B cell (primary cell): ENCODE measurements around the gene MAEA. TPM values are rescaled to one million over a fixed set of nuclear protein-coding genes. Genes with fewer than 3 reads are reported as not detected.

Experiments used
- ATAC-seq: fragments of 200-7000 bp; cut with Tn5 transposase; one replicate; pipeline ENCODE4 v1.10.0; 2021; ENCODE audit warnings: low read depth, mild to moderate bottlenecking, moderate number of reproducible peaks, moderate library complexity
- CTCF ChIA-PET: fragments of 350-600 bp; sonication (Branson Sonifier 250); formaldehyde crosslinking; loops from one replicate; lab custom pipeline; 2021; ENCODE audit warnings: antibody characterized with exemption, inconsistent platforms; lab: Charles Lee
- POLR2A ChIA-PET: fragments of 350-600 bp; sonication (Branson Sonifier 250); formaldehyde crosslinking; loops from one replicate; lab custom pipeline; 2021; ENCODE audit warnings: antibody characterized with exemption; lab: Charles Lee
- DNase-seq: peaks from one replicate; pipeline ENCODE4 v3.0.0; 2013
- H2AFZ ChIP-seq: 2 replicates; pipeline ENCODE4 v1.6.1; 2012; ENCODE audit warnings: mild to moderate bottlenecking, low read depth, low read length; ENCODE audit not compliant: insufficient read depth, poor library complexity, severe bottlenecking
- H3K27ac ChIP-seq, 2 donors: 1 replicate in 1 of 2; 2 replicates in 1 of 2; pipeline ENCODE4 v1.5.1; 2012 to 2013; ENCODE audit warnings: low read length in 2 of 2, mild to moderate bottlenecking in 2 of 2, moderate library complexity in 1 of 2
- H3K27me3 ChIP-seq, 4 experiments: fragments of 200-600 bp in 1 of 4; sonication (generic) in 1 of 4; replicated peaks in 1 of 4; 1 replicate in 2 of 4; 2 replicates in 2 of 4; pipeline versions ENCODE4 v1.6.1 to v1.7.0; 2013 to 2016; ENCODE audit warnings: low read length in 3 of 4, mild to moderate bottlenecking in 2 of 4, mixed read lengths in 1 of 4, moderate library complexity in 1 of 4; ENCODE audit not compliant: insufficient read depth in 4 of 4, control insufficient read depth in 3 of 4; ENCODE audit errors: control extremely low read depth in 1 of 4
- H3K36me3 ChIP-seq, 2 experiments: replicated peaks in 1 of 2; 1 replicate in 1 of 2; 2 replicates in 1 of 2; pipeline versions ENCODE4 v1.6.1 to v1.7.1; 2013; ENCODE audit warnings: low read length in 1 of 2; ENCODE audit not compliant: insufficient read depth in 2 of 2, control insufficient read depth in 1 of 2; ENCODE audit errors: control extremely low read depth in 1 of 2, extremely low read depth in 1 of 2
- H3K4me1 ChIP-seq, 2 donors: fragments of 200-600 bp in 1 of 2; sonication (generic) in 1 of 2; 1 replicate in 1 of 2; 2 replicates in 1 of 2; pipeline versions ENCODE4 v1.5.1 to v1.6.1; 2013 to 2017; ENCODE audit warnings: low read length in 2 of 2; ENCODE audit not compliant: control insufficient read depth in 2 of 2, insufficient read depth in 2 of 2
- H3K4me2 ChIP-seq: replicated peaks from 2 replicates; pipeline ENCODE3; 2012; ENCODE audit warnings: mild to moderate bottlenecking, low read depth, low read length; ENCODE audit not compliant: poor library complexity, severe bottlenecking
- H3K4me3 ChIP-seq, 5 experiments: fragments of 200-600 bp in 1 of 5; sonication (generic) in 1 of 5; 1 replicate in 3 of 5; 2 replicates in 2 of 5; pipeline versions ENCODE4 v1.5.1 to v1.7.0; 2011 to 2016; ENCODE audit warnings: low read length in 4 of 5, mild to moderate bottlenecking in 4 of 5, low read depth in 2 of 5, control low read depth in 1 of 5, moderate library complexity in 1 of 5; ENCODE audit not compliant: insufficient read depth in 1 of 5; ENCODE audit errors: control extremely low read depth in 1 of 5, extremely low read depth in 1 of 5
- H3K79me2 ChIP-seq: fragments of 200-600 bp; sonication (generic); one replicate; pipeline ENCODE4 v1.6.0; 2016; ENCODE audit warnings: low read length; ENCODE audit not compliant: control insufficient read depth, insufficient read depth
- H3K9ac ChIP-seq: fragments of 200-600 bp; sonication (generic); 2 replicates; pipeline ENCODE4 v1.6.1; 2017; ENCODE audit warnings: mild to moderate bottlenecking, low read length, moderate library complexity
- H3K9me3 ChIP-seq, 3 donors: one replicate each; pipeline versions ENCODE4 v1.6.1 to v1.7.1; 2013; ENCODE audit warnings: low read length in 2 of 3; ENCODE audit not compliant: control insufficient read depth in 2 of 3, insufficient read depth in 1 of 3; ENCODE audit errors: control extremely low read depth in 1 of 3
- H4K20me1 ChIP-seq: 2 replicates; pipeline ENCODE4 v1.6.0; 2012; ENCODE audit warnings: mild to moderate bottlenecking, low read length; ENCODE audit not compliant: insufficient read depth, control insufficient read depth, poor library complexity, severe bottlenecking
- H3K27ac Mint-ChIP-seq: one replicate; pipeline ENCODE4 v1.8.0; 2021; ENCODE audit warnings: mixed read lengths
- H3K27me3 Mint-ChIP-seq: one replicate; pipeline ENCODE4 v1.8.0; 2021; ENCODE audit warnings: mixed read lengths
- H3K4me1 Mint-ChIP-seq: one replicate; pipeline ENCODE4 v1.8.0; 2021; ENCODE audit warnings: mixed read lengths
- H3K4me3 Mint-ChIP-seq: one replicate; pipeline ENCODE4 v1.8.0; 2021; ENCODE audit warnings: mixed read lengths
- H3K9me3 Mint-ChIP-seq: one replicate; pipeline ENCODE4 v1.8.0; 2022; ENCODE audit warnings: mixed read lengths; ENCODE audit not compliant: insufficient read depth
- CTCF ChIP-seq: fragments of 200-600 bp; IDR thresholded peaks from one replicate; pipeline ENCODE4 v1.8.0; 2022; ENCODE audit warnings: antibody characterized with exemption, mild to moderate bottlenecking
- EZH2 ChIP-seq: IDR thresholded peaks from 2 replicates; pipeline ENCODE4 v1.6.1; 2012; ENCODE audit warnings: borderline replicate concordance, low read depth, mild to moderate bottlenecking, moderate library complexity, low read length; ENCODE audit not compliant: insufficient read depth, poor library complexity, severe bottlenecking
- WGBS: methylation state at CpG from one replicate; pipeline ENCODE4 v1.1.5; 2013; ENCODE audit warnings: missing lambda C conversion rate; ENCODE audit not compliant: insufficient coverage; 5-methylcytosine and 5-hydroxymethylcytosine counted together
- intact Hi-C: fragments of 100-400 bp; cut with micrococcal nuclease; formaldehyde crosslinking; loops from one replicate; pipeline ENCODE4 v1.10.0; 2022
- polyA plus RNA-seq: library from polyadenylated mRNA; depleted of rRNA; stranded (reverse); fragments of >200 nt; gene quantifications from 2 replicates; pipeline ENCODE4 v1.2.3, GENCODE V29; 2012
- total RNA-seq, 2 donors: library from RNA; stranded (reverse); fragments of 120-200 nt in 1 of 2; gene quantifications; 1 replicate in 1 of 2; 2 replicates in 1 of 2; pipeline versions ENCODE4 v1.2.3 to v1.2.4, GENCODE V29; 2013 to 2022

MAEA gene
- total and polyA plus RNA-seq, 2 donors (not counting 1 experiment from before 2014, with no cell fraction given), result 106 to 107 TPM

- under 1% methylated on average over 40 of the region's 40 CpGs for WGBS
- ATAC-seq (no peak), DNase-seq (no peak)
- ChIA-PET POLR2A (interaction anchor here (0.6 to 4.9 kb wide), 7 partner anchors 20 to 111 kb away, joined by 3 to 41 read pairs (median 7); partner anchors contain the start of genes SPON2 and UVSSA), CTCF (interaction anchor here (0.8 to 4.3 kb wide), 8 partner anchors 20 to 117 kb away, joined by 4 to 23 read pairs (median 4); partner anchors contain the start of gene UVSSA)
- H4K20me1 ChIP-seq, result peaks cover 52% of the 10 kb centered on the region
- peak overlapping the region; percentile 71 for H2AFZ ChIP-seq
- H3K4me3 ChIP-seq, result peak overlapping the region; percentile 51 to 90 (median 87)
- Mint-ChIP-seq H3K4me1 (peaks cover 67% of the 10 kb centered on the region), H3K27me3 (no peaks in the 10 kb centered on the region), H3K4me3 (peak overlapping the region; percentile 89), H3K27ac (peak overlapping the region; percentile 82), H3K9me3 (no peaks in the 10 kb centered on the region)
- peaks cover 75% of the 10 kb centered on the region for H3K79me2 ChIP-seq
- intact Hi-C loops, result loop anchor here (1.0 to 2.0 kb wide), 2 partner anchors 19 to 117 kb away; no protein-coding TSS in a partner anchor
- peak overlapping the region; percentile 97 for H3K4me2 ChIP-seq
- H3K9ac ChIP-seq, result peak overlapping the region; percentile 95
- no peaks in the 10 kb centered on the region for H3K9me3 ChIP-seq
- H3K4me1 ChIP-seq, result peaks cover 56 to 68% of the 10 kb centered on the region in 2 donors
- no peak for TF ChIP-seq CTCF
- no peak for TF ChIP-seq EZH2
- peak overlapping the region; percentile 82 to 85 for H3K27ac ChIP-seq
- no peaks in the 10 kb centered on the region for H3K27me3 ChIP-seq
- H3K36me3 ChIP-seq, result peaks cover 0 to 3% of the 10 kb centered on the region in 2 experiments
Measured at GRCh38 chr4:1247864-1248244, 41.8 kb upstream of the MAEA start.
